ENCODE results near the gene CTSO.

DNA sequence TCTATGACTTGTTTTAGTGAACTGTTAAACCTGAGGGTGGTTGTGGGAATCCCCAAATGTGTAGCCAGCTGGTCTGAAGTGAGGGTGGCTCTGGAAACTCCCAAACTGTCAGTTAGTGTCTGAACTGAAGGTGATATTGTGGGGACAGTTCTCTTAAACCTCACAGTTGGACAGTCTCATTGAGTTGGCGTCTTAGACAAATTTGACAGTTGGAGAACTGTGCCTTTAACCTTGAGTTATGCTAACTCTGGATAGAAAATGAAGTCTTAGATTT is 20.7 kb upstream of the CTSO start:
- no peak for TF ChIP-seq CTCF (optimal IDR thresholded peaks at IDR 0.05 in 1 of 3, IDR thresholded peaks at IDR 0.05 in 1 of 3, conservative IDR thresholded peaks at IDR 0.05 in 1 of 3; ENCODE audit: extremely low read depth in 1 of 3, insufficient read depth in 2 of 3, low read length in 3 of 3)
- TF ChIP-seq EZH2 (IDR thresholded peaks at IDR 0.05; ENCODE audit: low read length): no peak

Data from keratinocyte (primary cell).